ENCODE measurements around the gene MLN.

- TF ChIP-seq FOS (IDR thresholded peaks at IDR 0.05; ENCODE audit: borderline replicate concordance, insufficient read depth, low read length), result no peak
- TF ChIP-seq POLR2A (IDR thresholded peaks at IDR 0.05; ENCODE audit: low read depth, low read length), result no peak
- TF ChIP-seq, protein P1, sequence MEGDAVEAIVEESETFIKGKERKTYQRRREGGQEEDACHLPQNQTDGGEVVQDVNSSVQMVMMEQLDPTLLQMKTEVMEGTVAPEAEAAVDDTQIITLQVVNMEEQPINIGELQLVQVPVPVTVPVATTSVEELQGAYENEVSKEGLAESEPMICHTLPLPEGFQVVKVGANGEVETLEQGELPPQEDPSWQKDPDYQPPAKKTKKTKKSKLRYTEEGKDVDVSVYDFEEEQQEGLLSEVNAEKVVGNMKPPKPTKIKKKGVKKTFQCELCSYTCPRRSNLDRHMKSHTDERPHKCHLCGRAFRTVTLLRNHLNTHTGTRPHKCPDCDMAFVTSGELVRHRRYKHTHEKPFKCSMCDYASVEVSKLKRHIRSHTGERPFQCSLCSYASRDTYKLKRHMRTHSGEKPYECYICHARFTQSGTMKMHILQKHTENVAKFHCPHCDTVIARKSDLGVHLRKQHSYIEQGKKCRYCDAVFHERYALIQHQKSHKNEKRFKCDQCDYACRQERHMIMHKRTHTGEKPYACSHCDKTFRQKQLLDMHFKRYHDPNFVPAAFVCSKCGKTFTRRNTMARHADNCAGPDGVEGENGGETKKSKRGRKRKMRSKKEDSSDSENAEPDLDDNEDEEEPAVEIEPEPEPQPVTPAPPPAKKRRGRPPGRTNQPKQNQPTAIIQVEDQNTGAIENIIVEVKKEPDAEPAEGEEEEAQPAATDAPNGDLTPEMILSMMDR (IDR thresholded peaks at IDR 0.05; ENCODE audit: extremely low read depth in 1 of 2, insufficient read depth in 1 of 2, low read depth in 1 of 2, low read length in 2 of 2), result no peak
- no peak for TF ChIP-seq EZH2 (IDR thresholded peaks at IDR 0.05; ENCODE audit: borderline replicate concordance, low read depth, low read length, severe bottlenecking)
- TF ChIP-seq MYC (IDR thresholded peaks at IDR 0.05; ENCODE audit: low read depth, low read length), result no peak
- no peak for TF ChIP-seq MAX (IDR thresholded peaks at IDR 0.05; ENCODE audit: insufficient read depth, insufficient read length)
- TF ChIP-seq GATA2 (IDR thresholded peaks at IDR 0.05; ENCODE audit: insufficient read depth, insufficient read length, low read depth, low read length), result no peak
Observed at GRCh38 chr6:33752646-33753015, 51.2 kb downstream of the MLN start.
